ENCODE results near the gene TRABD2A.

DNA sequence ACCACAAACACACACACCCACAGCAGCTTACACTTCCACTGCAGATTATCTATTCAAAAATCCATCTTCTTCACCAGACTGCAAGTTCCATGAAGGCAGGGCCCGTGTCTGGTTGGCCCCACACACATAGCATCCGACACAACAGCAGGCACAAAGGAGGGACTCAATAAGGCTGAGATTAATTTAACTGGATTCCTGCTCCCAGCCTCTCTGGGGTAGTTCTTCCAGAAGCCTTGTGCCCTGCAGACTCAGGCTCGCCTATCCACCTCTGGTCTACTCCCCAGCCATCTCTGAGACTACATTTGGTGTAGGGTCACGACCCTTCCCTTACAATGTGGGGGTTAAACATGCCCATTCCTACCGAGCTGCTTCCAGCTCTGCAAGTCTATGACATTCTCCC is 57.7 kb downstream of the TRABD2A start:
- TF ChIP-seq, protein P1, sequence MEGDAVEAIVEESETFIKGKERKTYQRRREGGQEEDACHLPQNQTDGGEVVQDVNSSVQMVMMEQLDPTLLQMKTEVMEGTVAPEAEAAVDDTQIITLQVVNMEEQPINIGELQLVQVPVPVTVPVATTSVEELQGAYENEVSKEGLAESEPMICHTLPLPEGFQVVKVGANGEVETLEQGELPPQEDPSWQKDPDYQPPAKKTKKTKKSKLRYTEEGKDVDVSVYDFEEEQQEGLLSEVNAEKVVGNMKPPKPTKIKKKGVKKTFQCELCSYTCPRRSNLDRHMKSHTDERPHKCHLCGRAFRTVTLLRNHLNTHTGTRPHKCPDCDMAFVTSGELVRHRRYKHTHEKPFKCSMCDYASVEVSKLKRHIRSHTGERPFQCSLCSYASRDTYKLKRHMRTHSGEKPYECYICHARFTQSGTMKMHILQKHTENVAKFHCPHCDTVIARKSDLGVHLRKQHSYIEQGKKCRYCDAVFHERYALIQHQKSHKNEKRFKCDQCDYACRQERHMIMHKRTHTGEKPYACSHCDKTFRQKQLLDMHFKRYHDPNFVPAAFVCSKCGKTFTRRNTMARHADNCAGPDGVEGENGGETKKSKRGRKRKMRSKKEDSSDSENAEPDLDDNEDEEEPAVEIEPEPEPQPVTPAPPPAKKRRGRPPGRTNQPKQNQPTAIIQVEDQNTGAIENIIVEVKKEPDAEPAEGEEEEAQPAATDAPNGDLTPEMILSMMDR (IDR thresholded peaks at IDR 0.05; ENCODE audit: low read depth, low read length, missing input control) = no peak
- TF ChIP-seq, protein P2, sequence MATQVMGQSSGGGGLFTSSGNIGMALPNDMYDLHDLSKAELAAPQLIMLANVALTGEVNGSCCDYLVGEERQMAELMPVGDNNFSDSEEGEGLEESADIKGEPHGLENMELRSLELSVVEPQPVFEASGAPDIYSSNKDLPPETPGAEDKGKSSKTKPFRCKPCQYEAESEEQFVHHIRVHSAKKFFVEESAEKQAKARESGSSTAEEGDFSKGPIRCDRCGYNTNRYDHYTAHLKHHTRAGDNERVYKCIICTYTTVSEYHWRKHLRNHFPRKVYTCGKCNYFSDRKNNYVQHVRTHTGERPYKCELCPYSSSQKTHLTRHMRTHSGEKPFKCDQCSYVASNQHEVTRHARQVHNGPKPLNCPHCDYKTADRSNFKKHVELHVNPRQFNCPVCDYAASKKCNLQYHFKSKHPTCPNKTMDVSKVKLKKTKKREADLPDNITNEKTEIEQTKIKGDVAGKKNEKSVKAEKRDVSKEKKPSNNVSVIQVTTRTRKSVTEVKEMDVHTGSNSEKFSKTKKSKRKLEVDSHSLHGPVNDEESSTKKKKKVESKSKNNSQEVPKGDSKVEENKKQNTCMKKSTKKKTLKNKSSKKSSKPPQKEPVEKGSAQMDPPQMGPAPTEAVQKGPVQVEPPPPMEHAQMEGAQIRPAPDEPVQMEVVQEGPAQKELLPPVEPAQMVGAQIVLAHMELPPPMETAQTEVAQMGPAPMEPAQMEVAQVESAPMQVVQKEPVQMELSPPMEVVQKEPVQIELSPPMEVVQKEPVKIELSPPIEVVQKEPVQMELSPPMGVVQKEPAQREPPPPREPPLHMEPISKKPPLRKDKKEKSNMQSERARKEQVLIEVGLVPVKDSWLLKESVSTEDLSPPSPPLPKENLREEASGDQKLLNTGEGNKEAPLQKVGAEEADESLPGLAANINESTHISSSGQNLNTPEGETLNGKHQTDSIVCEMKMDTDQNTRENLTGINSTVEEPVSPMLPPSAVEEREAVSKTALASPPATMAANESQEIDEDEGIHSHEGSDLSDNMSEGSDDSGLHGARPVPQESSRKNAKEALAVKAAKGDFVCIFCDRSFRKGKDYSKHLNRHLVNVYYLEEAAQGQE (IDR thresholded peaks at IDR 0.05) = no peak
- no peak for TF ChIP-seq SP1 (IDR thresholded peaks at IDR 0.05)
- TF ChIP-seq, protein P3, sequence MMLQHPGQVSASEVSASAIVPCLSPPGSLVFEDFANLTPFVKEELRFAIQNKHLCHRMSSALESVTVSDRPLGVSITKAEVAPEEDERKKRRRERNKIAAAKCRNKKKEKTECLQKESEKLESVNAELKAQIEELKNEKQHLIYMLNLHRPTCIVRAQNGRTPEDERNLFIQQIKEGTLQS (IDR thresholded peaks at IDR 0.05) = no peak
- TF ChIP-seq, protein P4, sequence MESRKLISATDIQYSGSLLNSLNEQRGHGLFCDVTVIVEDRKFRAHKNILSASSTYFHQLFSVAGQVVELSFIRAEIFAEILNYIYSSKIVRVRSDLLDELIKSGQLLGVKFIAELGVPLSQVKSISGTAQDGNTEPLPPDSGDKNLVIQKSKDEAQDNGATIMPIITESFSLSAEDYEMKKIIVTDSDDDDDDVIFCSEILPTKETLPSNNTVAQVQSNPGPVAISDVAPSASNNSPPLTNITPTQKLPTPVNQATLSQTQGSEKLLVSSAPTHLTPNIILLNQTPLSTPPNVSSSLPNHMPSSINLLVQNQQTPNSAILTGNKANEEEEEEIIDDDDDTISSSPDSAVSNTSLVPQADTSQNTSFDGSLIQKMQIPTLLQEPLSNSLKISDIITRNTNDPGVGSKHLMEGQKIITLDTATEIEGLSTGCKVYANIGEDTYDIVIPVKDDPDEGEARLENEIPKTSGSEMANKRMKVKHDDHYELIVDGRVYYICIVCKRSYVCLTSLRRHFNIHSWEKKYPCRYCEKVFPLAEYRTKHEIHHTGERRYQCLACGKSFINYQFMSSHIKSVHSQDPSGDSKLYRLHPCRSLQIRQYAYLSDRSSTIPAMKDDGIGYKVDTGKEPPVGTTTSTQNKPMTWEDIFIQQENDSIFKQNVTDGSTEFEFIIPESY (IDR thresholded peaks at IDR 0.05) = no peak
- no peak for TF ChIP-seq HNF4G (IDR thresholded peaks at IDR 0.05)
- TF ChIP-seq TAF1 (conservative IDR thresholded peaks at IDR 0.05) = no peak
- no peak for TF ChIP-seq YY1 (IDR thresholded peaks at IDR 0.05)
- TF ChIP-seq JUND (IDR thresholded peaks at IDR 0.05) = no peak
- TF ChIP-seq, protein P5, sequence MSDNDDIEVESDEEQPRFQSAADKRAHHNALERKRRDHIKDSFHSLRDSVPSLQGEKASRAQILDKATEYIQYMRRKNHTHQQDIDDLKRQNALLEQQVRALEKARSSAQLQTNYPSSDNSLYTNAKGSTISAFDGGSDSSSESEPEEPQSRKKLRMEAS (IDR thresholded peaks at IDR 0.05) = no peak
- TF ChIP-seq RAD21 (IDR thresholded peaks at IDR 0.05) = no peak
- TF ChIP-seq GABPA (IDR thresholded peaks at IDR 0.05 in 1 of 2, conservative IDR thresholded peaks at IDR 0.05 in 1 of 2) = no peak

Data from liver (tissue), 3 donors.